Activated T-cell treated with anti-CD3 and anti-CD28 coated beads for 4 hours (primary cell): ENCODE results near the gene APBB2.
"Not testable (repeated sequence)": the region's sequence is repeated elsewhere in the genome, so short reads cannot be mapped to it uniquely, and the experiment has no call there.

Source experiments
- DNase-seq: peaks from one replicate; pipeline ENCODE4 v3.0.0-alpha.2; 2020

APBB2 gene

GRCh38 chr4:41155194-41155830 lies 59.0 kb downstream of the APBB2 start:
- no peak for DNase-seq

DNA sequence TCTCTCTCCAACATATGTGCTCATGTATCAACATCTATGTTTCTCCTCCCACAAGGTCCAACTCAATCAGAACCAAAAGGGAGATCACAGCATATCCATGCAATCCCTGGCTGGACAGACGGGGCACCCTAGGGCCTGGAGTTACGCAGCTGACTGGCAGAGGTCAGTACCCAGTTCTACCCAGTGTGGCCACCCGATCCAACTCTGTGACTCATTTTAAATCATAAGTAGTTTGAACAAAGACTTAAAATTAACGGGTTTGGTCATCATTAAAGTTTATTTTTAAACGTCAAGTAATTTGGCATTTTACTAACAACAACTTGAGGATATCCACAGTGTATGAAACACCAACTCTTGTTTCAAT lies 59.5 kb downstream of the APBB2 start:
- DNase-seq, result no peak

DNA sequence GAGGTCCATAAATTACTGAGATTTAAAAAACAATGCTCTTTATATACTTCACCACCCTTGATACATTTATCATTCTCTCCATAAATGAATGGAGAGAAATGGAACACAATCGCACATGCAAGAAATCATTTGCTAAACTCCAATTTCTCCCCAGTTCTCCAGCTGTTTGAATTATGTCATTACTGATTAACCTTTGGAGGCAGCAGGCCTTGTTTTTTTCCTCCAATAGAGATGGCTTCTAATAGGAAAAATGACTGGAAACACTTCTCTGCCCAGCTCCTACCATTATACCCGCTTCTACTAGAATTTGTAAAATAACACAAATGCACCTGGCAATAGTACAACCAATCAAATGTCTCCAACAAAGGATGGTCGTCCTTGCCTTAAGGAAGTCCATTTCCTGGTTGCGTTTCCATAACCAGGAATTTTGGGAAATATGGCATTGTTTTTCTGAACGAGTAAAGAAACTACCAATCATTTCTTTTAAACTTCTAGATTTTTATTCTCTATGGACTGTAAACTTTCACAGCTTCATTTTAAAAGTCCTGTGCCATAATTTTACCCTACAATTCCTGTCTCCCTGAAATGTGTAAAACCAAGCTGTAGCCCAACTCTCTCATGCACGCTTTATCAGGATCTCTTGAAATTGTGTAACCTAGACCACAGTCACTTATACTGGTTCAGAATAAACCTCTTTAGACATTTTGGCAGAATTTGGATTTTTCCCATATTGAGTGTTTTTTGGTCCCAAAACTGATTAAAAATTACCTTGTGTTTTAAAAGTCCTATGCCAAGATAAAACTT lies 60.1 kb downstream of the APBB2 start:
- no peak for DNase-seq

DNA sequence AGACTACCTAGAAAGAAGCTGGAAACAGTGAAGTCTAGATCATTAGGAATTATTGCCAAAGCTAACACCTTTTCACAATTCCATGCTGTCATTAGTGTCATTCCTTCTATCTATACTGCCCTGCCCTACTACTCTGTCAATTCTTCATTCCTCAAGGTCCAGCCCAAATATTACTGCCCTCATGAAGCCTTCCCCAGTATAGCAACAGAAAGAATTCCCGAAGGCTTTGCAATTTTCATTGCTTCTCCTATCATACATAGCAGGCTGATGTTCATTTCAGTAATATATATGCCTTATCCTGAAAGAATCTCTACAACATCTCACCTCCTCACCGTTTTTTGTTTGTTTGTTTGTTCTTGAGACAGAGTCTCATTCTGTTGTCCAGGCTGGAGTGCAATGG lies 63.9 kb downstream of the APBB2 start:
- DNase-seq, result no peak

GRCh38 chr4:41149568-41149967 lies 64.8 kb downstream of the APBB2 start:
- DNase-seq, result not testable (repeated sequence)

DNA sequence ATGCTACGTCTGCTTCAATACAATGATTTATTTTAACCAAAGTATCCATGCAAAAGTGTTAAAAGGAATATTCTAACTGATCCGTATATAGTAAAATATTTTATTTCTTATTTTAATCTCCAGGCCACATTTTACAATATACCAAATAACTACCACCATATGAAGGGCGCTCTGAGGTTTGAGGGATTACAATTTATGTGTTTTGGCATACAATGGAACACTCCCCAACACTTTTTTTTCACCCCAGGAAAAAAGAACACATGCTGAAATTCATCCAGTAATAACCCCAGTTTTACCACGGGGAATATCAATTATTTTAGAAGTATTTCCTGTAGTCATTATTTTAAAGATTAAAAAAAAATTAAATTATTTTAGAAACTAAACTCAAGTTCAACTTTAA lies 65.4 kb downstream of the APBB2 start:
- DNase-seq, result no peak

GRCh38 chr4:41148292-41148691 lies 66.0 kb downstream of the APBB2 start:
- no peak for DNase-seq

GRCh38 chr4:41147570-41147969 lies 66.8 kb downstream of the APBB2 start:
- DNase-seq, result not testable (repeated sequence)

DNA sequence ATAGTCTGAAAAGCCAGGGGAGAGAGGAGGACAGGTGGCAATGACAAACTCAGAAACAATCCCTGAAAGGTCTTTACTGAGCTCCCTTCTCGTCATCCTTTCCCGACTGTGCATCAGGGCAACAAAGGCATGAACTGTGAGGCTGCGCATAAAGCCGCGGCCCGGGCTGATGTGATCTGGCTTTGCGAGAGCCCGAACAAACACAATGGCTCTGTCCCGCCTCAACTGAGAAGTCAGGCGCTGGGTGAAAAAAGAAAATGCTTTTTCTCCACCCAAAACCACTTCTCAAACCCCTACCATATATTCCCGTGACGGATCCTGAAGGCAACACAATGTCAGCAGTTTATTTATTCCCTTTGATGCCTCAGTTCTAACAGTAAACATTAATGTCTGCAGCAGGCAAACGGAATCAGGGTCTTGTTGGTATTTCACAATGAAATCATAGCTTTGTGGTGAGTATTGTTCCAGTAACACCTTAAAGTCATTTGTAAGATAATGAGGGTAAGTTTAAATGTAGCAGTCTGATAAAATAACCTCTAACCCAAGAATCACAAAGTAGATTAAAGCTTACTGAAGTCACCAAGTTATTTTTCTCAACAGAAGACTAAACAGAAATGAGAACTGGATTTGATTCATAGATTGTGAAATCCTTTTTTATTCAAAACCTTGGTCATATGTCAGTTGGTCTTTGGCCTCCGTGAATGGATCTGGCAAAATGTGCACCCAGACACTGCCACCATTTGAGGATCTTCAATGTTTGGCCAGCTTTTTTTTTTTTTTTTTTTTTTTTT lies 67.4 kb downstream of the APBB2 start:
- DNase-seq, result no peak

- no peak for DNase-seq
Measured at GRCh38 chr4:41146196-41146595, 68.1 kb downstream of the APBB2 start.

DNA sequence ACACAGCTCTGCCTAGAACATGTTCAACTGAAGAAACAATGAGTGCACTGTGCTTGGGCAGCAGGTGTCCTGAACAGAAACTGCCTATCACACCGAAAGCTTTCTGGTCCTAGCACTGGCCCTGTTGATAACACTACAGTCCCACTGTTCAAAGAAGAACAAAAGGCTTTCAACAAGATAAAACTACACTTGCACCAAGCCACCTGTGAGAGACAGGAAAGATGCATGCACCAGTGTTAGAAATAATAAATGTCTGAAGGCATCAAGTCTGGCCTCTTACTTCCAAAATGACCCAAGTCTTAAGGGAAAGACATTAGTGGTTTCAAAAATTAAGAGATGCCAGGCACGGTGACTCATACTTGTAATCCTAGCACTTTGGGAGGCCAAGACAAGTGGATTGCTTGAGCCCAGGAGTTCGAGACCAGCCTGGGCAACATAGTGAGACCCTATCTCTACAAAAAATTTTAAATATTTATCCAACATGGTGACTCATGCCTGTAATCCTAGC lies 68.7 kb downstream of the APBB2 start:
- DNase-seq, result no peak

- no peak for DNase-seq
Measured at GRCh38 chr4:41144812-41145211, 69.5 kb downstream of the APBB2 start.

- DNase-seq, result no peak
Measured at GRCh38 chr4:41144040-41144379, 70.3 kb downstream of the APBB2 start.

DNA sequence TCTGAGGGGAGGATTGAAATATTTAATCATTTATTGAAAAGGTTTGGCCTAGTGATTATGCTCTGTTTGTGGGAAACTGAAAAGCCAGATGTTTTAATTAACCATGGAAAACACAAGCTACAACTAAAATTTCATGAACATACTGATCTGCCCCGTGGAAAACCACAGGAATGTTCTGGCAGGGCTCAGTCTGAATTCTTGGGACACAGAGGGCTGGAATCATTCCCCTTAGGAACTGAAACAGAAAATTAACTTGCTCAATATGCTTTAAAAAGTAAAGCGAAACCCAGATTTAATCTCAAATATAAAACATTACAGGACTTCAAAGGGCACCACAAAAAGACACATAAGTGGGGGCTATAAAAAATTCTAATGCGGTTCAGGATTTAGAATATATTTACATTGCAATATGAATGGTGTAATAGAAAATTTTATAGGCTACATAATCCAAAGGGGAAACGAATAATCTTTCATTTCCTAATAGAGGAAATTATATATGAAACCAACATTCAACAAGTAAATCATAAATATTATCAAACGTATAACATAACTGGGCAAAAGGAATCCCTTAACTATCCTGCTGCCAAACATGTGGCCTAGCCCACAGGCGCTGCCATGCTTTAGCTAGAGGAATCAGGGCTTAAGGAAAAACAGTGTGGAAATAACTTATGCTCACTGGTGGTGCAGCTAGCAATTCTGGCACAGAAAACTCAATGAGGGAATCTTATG lies 70.9 kb downstream of the APBB2 start:
- DNase-seq, result no peak

DNA sequence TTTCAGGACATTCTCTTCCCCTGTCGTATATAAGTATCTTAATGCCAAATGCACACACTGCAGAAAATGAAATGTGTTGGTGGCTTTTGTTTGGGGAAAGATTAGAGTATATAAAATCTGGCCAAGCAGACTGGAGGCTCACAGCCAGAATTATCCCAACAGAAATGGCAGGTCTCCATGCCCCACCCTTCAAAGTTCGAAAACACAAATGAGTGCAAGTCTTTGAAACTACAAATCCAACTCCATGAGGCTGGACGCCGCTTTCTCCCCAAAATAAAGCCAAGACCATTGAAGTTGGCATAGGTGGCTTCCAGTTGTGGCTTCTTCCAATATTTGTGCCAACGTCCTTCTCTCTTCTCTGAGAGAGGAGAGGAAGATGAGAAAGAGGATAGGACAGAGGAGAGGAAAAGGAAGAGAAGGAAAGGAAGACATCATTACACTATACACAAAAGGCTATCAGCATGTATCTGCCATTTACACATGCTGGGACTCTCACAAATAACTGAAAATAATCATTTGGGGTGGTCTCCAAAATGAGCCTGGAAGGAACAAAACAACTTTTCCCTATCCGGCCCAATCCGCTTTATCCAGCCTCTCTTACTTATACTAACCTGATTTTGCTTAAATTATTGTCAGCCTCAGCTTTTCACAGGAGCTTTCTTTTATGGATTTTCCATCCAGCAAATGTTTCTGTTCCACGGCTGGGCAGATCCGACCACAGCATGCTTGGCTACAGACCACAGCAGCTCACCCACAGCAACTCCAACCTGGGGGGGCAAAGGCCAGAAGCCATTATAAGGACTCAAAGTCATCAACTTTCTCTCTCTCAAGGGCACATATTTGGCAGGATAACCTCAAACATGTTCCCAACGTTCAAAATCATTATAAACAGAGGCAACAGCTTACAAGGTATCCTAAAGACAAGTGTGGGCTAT lies 71.7 kb downstream of the APBB2 start:
- no peak for DNase-seq

DNA sequence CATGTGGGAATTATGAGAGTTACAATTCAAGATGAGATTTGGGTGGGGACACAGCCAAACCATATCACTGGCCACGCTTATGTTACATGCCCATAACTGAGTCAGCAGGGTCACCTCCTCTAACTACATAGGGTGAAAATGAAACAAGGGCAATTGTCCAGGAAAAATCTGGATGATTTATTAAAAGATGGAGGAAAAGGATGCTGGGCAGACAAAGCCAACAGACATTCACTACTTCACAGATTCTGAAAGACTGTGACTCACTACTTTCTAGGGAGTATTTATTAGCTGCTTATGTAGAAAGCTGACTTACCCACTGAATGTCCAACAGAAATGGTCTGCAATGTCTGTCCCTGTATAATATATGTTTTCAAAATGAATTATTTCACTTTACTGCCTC lies 72.4 kb downstream of the APBB2 start:
- DNase-seq, result no peak

DNA sequence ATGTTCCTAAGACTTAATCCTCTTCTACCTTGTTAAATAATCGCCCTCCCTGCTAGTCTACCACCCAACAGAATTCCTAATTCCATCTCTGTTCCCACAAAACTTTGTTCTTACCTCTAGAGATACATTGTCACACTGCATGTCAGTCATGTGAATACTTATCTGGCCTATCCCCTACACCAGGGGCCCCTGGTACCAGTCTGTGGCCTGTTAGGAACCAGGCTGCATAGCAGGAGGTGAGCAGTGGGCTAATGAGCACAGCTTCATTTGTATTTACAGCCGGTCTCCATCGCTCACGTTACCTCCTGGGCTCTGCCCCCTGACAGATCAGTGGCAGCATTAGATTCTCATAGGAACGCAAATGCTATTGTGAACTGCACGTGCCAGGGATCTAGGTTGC lies 73.9 kb downstream of the APBB2 start:
- DNase-seq, result no peak

DNA sequence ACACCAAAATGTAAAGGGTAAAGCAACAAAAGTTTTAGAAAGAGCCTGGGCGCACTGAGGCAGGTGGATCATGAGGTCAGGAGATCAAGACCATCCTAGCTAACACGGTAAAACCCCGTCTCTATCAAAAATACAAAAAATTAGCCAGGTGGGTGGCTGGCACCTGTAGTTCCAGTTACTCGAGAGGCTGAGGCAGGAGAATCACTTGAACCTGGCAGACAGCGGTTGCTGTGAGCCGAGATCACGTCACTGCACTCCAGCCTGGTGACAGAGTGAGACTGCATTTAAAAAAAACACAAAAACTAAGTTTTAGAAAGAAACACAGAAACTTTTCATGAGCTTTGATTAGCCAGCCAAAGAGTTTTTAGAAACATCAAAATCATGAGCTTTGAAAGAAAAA lies 76.5 kb downstream of the APBB2 start:
- no peak for DNase-seq

DNA sequence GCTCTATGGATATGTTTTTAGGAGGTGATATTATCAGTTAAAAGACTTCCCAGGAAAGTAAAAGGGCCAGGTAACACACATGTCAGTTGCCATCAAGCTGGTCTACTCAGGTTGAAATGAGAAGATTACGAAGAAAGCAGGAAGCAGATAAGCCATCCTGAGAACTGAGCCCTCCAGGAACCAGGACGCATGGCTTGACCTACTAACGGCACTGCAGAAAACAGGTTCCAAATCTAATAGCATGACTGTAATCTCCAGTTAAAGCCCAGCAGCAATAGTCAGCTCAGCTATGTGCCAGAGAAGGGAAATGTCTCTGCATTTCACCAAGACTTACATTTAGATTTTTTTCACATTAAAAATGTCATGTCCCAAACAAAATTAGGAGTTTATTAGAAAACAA lies 77.9 kb downstream of the APBB2 start:
- DNase-seq, result no peak

DNA sequence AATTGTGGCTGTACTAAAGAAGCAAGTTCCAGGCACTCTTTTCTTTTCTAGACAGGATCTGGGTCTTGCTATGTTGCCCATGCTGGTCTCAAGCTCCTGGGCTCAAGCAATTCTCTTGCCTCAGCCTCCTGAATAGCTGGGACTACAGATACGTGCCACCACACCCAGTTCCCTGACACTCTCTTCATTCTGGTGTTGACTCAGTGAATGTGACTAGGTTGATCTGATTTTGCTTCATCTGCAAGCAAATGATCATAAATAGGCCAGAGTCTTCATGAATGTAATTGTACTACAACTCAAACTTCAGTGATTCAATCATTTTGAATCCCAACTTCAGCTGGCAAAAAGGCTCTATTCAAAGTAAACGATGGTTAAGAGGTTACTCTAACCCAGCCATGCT lies 78.5 kb downstream of the APBB2 start:
- no peak for DNase-seq

GRCh38 chr4:41134581-41134980 lies 79.8 kb downstream of the APBB2 start:
- DNase-seq, result no peak

GRCh38 chr4:41133454-41134018 lies 80.8 kb downstream of the APBB2 start:
- DNase-seq, result no peak
